GOT3 (cell line): ENCODE measurements around the gene ELOB.

Experiments
- DNase-seq: peaks from one replicate; lab custom pipeline; 2025; ENCODE audit warnings: mixed read lengths; lab: John Stamatoyannopoulos, UW

ELOB gene

GRCh38 chr16:2767140-2767731, 9.8 kb downstream of the ELOB start:
- no peak for DNase-seq

- DNase-seq, result no peak
Observed at GRCh38 chr16:2766430-2767139, 10.5 kb downstream of the ELOB start.

DNA sequence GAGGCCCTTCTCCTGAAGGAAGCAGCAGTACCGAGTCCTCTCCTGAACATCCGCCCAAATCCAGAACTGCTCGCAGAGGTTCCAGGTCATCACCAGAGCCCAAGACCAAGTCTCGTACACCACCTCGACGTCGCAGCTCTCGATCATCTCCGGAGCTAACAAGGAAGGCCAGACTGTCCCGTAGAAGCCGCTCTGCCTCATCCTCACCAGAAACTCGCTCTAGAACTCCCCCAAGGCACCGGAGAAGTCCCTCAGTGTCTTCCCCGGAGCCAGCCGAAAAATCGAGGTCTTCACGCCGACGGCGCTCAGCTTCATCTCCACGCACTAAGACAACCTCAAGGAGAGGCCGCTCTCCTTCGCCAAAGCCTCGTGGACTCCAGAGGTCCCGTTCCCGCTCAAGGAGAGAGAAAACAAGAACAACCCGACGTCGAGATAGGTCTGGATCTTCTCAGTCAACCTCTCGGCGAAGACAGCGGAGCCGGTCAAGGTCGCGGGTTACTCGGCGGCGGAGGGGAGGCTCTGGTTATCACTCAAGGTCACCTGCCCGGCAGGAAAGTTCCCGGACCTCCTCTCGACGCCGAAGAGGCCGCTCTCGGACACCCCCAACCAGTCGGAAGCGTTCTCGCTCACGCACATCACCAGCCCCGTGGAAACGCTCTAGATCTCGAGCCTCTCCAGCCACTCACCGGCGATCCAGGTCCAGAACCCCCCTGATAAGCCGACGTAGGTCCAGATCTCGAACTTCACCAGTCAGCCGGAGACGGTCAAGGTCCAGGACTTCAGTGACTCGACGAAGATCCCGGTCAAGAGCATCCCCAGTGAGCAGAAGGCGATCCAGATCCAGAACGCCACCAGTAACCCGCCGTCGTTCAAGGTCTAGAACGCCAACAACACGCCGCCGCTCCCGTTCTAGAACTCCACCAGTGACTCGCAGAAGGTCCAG, 11.3 kb downstream of the ELOB start:
- no peak for DNase-seq

DNA sequence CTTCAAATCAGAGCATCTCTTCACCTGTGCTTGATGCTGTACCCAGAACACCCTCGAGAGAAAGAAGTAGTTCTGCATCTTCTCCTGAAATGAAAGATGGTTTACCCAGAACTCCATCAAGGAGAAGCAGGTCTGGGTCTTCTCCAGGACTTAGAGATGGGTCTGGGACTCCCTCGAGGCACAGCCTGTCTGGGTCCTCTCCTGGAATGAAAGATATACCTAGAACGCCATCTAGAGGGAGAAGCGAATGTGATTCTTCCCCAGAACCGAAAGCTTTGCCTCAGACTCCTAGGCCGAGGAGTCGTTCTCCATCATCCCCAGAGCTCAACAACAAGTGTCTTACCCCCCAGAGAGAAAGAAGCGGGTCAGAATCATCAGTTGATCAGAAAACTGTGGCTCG, 12.4 kb downstream of the ELOB start:
- no peak for DNase-seq

- no peak for DNase-seq
Observed at GRCh38 chr16:2763173-2763572, 13.9 kb downstream of the ELOB start.

DNA sequence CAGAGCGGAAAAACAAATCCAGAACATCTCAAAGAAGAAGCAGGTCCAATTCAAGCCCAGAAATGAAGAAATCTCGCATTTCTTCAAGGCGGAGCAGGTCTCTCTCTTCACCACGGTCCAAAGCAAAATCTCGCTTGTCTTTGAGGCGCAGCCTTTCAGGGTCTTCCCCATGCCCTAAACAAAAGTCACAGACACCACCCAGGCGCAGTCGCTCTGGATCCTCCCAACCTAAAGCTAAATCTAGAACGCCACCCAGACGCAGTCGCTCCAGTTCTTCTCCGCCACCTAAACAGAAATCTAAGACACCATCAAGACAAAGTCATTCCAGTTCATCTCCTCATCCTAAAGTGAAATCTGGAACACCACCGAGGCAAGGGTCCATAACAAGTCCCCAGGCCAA, 14.4 kb downstream of the ELOB start:
- DNase-seq, result no peak

DNA sequence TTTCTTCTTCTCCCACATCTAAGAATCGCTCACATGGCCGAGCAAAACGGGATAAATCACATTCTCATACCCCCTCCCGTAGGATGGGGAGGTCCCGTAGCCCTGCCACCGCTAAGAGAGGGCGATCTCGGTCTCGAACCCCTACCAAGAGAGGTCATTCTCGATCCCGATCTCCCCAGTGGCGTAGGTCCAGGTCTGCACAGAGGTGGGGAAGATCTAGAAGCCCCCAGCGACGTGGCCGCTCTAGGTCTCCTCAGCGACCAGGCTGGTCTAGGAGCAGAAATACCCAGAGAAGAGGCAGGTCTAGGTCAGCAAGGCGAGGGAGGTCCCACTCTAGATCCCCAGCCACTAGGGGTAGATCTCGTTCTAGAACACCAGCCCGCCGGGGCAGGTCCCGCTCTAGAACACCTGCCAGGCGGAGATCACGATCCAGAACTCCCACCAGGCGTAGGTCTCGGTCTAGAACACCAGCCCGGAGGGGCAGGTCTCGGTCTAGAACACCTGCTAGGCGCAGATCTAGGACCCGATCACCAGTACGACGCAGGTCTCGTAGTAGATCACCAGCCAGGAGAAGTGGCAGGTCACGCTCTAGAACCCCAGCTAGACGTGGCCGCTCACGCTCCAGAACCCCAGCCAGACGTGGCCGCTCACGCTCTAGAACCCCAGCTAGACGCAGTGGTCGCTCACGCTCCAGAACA, 15.0 kb downstream of the ELOB start:
- DNase-seq, result no peak

DNA sequence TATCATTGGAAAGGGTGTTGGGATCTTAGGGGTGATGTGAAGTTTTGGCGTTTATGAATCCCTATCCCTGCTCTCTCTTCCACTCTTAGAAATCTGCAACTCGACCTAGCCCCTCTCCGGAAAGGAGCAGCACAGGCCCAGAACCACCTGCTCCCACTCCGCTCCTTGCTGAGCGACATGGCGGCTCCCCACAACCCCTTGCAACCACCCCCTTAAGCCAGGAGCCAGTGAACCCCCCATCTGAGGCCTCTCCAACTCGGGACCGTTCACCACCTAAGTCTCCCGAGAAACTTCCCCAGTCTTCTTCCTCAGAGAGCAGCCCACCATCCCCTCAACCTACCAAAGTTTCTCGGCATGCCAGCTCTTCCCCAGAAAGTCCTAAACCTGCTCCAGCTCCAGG, 15.6 kb downstream of the ELOB start:
- DNase-seq, result no peak

- DNase-seq, result no peak
Observed at GRCh38 chr16:2757344-2757743, 19.7 kb downstream of the ELOB start.

GRCh38 chr16:2756288-2757015, 20.6 kb downstream of the ELOB start:
- DNase-seq, result no peak

- no peak for DNase-seq
Observed at GRCh38 chr16:2755158-2755557, 21.9 kb downstream of the ELOB start.

DNA sequence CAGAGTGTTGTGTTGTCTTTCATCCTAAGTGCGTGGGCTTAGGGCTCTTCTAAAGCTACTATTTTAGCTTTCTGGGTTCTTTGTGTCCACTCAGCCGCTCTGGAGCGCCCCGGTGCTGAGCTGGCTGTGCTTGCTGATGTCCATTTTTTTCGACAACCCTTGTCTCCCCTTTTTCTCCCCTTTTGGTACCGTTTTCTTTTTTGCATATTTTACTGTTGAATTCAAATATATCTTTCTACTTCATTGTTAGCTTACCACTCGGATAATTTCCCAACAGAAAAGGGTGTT, 23.4 kb downstream of the ELOB start:
- DNase-seq, result no peak

DNA sequence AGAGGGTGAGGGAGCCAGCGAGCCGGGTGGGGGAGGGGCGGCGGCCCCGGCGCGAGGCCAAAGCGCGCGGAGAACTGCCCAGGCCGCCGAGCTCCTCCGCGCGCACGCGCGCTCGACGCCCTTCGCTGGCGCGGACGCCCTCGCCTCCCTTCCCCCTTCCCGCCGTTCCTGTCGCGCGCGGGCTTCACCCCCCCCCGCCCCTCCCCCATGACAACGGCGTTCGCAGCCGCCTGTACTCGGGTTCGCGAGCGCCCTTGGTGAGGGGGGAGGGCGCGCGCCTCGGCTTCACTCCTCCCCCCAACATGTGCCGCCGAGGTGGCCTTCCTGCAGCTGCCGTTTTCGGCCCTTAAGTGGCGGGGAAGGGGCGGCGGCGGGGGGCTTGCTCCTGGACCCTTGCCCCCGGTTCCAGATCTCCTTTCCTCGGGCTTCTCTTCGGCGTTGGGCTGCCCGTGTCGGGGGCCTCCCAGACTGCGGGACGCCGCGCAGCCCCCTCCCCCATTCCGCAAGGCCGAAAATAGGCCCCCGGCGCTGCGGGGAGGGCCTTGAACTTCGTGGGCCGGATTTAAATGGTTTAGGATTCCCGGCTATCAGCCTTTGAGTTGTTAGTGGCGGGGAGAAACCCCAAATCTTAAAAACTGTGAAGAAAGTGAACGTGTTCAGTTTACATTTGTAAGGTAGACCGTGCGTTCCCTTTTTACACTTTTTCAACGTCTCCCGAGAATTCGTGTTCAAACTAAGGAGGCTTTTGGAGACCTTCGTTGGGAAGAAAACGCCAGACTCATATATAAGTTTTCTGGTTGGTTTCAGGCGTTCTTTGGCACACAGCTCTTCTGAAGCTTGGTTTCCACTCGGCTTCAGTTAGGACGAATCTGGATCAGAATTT, 24.0 kb downstream of the ELOB start:
- DNase-seq, result peak; percentile 91

GRCh38 chr16:2752035-2752849, 24.8 kb downstream of the ELOB start, which contains the start of gene SRRM2:
Gene SRRM2, plus strand, starts transcription at chr16:2752638. Its CDS starts 3,727 bp downstream, at chr16:2756365.
- peak; percentile 95 for DNase-seq

DNA sequence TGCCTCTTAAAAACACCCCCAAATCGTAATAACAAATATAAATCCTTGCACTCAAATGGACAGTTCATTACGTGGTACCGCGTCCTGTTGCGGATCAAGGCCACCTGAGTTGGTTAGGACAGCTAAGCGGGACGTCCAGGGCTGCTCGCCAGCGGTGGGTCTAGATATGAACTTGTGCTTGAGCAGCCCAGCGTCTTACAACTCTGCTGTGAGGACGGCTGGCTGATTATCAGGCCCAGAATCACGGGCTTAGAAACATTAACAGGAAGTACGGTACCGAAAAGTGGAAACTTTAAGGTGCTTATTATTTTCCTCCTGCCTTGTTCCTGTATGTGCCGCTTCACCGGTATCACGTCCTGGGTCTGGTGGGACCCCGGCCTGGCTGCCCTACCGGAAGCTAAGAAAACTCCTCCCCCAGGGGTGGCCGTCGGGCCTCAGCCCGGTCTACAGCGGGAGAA, 25.5 kb downstream of the ELOB start:
- DNase-seq, result no peak

- no peak for DNase-seq
Observed at GRCh38 chr16:2749936-2750335, 27.1 kb downstream of the ELOB start.

- DNase-seq, result no peak
Observed at GRCh38 chr16:2749476-2749875, 27.6 kb downstream of the ELOB start.

GRCh38 chr16:2748757-2749455, 28.2 kb downstream of the ELOB start:
- DNase-seq, result no peak

DNA sequence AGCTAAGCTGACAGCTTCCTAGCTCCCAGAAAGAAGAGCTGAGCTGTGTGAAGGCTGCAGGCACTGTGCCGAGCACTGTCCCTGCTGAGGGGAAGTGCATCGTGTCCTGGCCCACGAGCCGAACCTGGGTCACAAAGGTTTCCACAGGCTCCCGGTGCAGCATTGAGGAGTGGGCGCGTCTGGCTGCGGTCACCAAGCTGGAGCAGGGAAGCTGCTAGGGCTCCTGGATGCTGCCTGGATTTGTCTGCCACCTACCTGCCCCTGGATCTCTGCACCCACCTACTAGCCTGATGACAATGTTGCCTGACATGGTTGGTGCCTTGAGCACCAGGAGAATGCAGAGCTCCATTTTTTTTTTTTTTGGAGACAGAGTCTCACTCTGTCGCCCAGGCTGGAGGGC, 31.1 kb downstream of the ELOB start:
- DNase-seq, result no peak
